ENCODE data around the gene CTIF. TPM values are rescaled to one million over a fixed set of nuclear protein-coding genes. Genes with fewer than 3 reads are reported as not detected.

Gene CTIF
- total RNA-seq, 2 experiments from 2014 or later: 0.06 to 0.38 TPM

- H3K4me1 ChIP-seq (ENCODE audit: insufficient read depth, low read length, poor library complexity, severe bottlenecking): peaks cover 6% of the 10 kb centered on the region
- ChIA-PET CTCF (ENCODE audit: unreplicated experiment) (no interaction called here), POLR2A (no interaction called here)
- no peaks in the 10 kb centered on the region for H3K9me2 ChIP-seq (ENCODE audit: insufficient read depth, low read length)
- no peak overlapping the region for H3K4me3 ChIP-seq (ENCODE audit: low read depth, low read length, poor library complexity, severe bottlenecking)
- no peaks in the 10 kb centered on the region for H3K9me3 ChIP-seq (ENCODE audit: low read length)
- H3K4me2 ChIP-seq (ENCODE audit: low read length): no peak overlapping the region
- intact Hi-C loops (cut with micrococcal nuclease; ENCODE audit: unreplicated experiment): loop anchor here (5.0 kb wide), 1 partner anchor 43 kb away; no protein-coding TSS in a partner anchor
- no peaks in the 10 kb centered on the region for H3K79me2 ChIP-seq (ENCODE audit: insufficient read depth, low read depth, low read length)
- H4K20me1 ChIP-seq (ENCODE audit: insufficient read depth, low read length): no peaks in the 10 kb centered on the region
- H2AFZ ChIP-seq (ENCODE audit: low read length): no peak overlapping the region
- BruUV-seq (replicated peaks): no TSS peak
- no peaks in the 10 kb centered on the region for H3K36me3 ChIP-seq (ENCODE audit: insufficient read depth, low read length)
- no peak overlapping the region for H3K27ac ChIP-seq (ENCODE audit: low read depth, low read length, poor library complexity, severe bottlenecking)
- no peak for TF ChIP-seq EZH2phosphoT487 (IDR thresholded peaks at IDR 0.05; ENCODE audit: borderline replicate concordance, low read depth, low read length)
- DNase-seq (ENCODE audit: low spot score): no peak
These were observed 126.8 kb downstream of the CTIF start for GRCh38 chr18:48665654-48666053.

GRCh38 chr18:48666613-48667012, 127.8 kb downstream of the CTIF start:
- Histone ChIP-seq H3K4me1 (ENCODE audit: insufficient read depth, low read length, poor library complexity, severe bottlenecking) (peaks cover 6% of the 10 kb centered on the region), H3K4me2 (ENCODE audit: low read length) (no peak overlapping the region), H3K4me3 (ENCODE audit: low read depth, low read length, poor library complexity, severe bottlenecking) (no peak overlapping the region), H3K9me2 (ENCODE audit: insufficient read depth, low read length) (no peaks in the 10 kb centered on the region), H3K27ac (ENCODE audit: low read depth, low read length, poor library complexity, severe bottlenecking) (no peak overlapping the region), H2AFZ (ENCODE audit: low read length) (no peak overlapping the region), H3K9me3 (ENCODE audit: low read length) (no peaks in the 10 kb centered on the region), H3K79me2 (ENCODE audit: insufficient read depth, low read depth, low read length) (no peaks in the 10 kb centered on the region), H4K20me1 (ENCODE audit: insufficient read depth, low read length) (no peaks in the 10 kb centered on the region), H3K36me3 (ENCODE audit: insufficient read depth, low read length) (no peaks in the 10 kb centered on the region)
- CTCF ChIA-PET (ENCODE audit: unreplicated experiment): no interaction called here
- DNase-seq (ENCODE audit: low spot score): no peak
- BruUV-seq (replicated peaks): no TSS peak
- no peak for TF ChIP-seq CTCF (conservative IDR thresholded peaks at IDR 0.05; ENCODE audit: low read length)
- no peak for TF ChIP-seq EZH2phosphoT487 (IDR thresholded peaks at IDR 0.05; ENCODE audit: borderline replicate concordance, low read depth, low read length)
- intact Hi-C loops (cut with micrococcal nuclease; ENCODE audit: unreplicated experiment): loop anchor here (5.0 kb wide), 1 partner anchor 44 kb away; no protein-coding TSS in a partner anchor
- POLR2A ChIA-PET: no interaction called here

GRCh38 chr18:48667276-48668254, 128.7 kb downstream of the CTIF start:
- POLR2A ChIA-PET: no interaction called here
- no peaks in the 10 kb centered on the region for H3K9me3 ChIP-seq (ENCODE audit: low read length)
- H2AFZ ChIP-seq (ENCODE audit: low read length): no peak overlapping the region
- no peak overlapping the region for H3K4me3 ChIP-seq (ENCODE audit: low read depth, low read length, poor library complexity, severe bottlenecking)
- intact Hi-C loops (cut with micrococcal nuclease; ENCODE audit: unreplicated experiment): loop anchor here (5.0 kb wide), 1 partner anchor 45 kb away; no protein-coding TSS in a partner anchor
- DNase-seq (ENCODE audit: low spot score): peak; percentile 27
- no peaks in the 10 kb centered on the region for H3K36me3 ChIP-seq (ENCODE audit: insufficient read depth, low read length)
- H3K27ac ChIP-seq (ENCODE audit: low read depth, low read length, poor library complexity, severe bottlenecking): no peak overlapping the region
- H3K79me2 ChIP-seq (ENCODE audit: insufficient read depth, low read depth, low read length): no peaks in the 10 kb centered on the region
- BruUV-seq (replicated peaks): no TSS peak
- CTCF ChIA-PET (ENCODE audit: unreplicated experiment): no interaction called here
- H4K20me1 ChIP-seq (ENCODE audit: insufficient read depth, low read length): no peaks in the 10 kb centered on the region
- H3K9me2 ChIP-seq (ENCODE audit: insufficient read depth, low read length): no peaks in the 10 kb centered on the region
- H3K4me2 ChIP-seq (ENCODE audit: low read length): no peak overlapping the region
- no peak for TF ChIP-seq EZH2phosphoT487 (IDR thresholded peaks at IDR 0.05; ENCODE audit: borderline replicate concordance, low read depth, low read length)
- 0 out of 2 replicates have a peak, but pooled peaks have one; percentile 31 for TF ChIP-seq CTCF (conservative IDR thresholded peaks at IDR 0.05; ENCODE audit: low read length)
- H3K4me1 ChIP-seq (ENCODE audit: insufficient read depth, low read length, poor library complexity, severe bottlenecking): peaks cover 15% of the 10 kb centered on the region

Measured in OCI-LY7 (cell line).